CD4-positive, CD25-positive, alpha-beta regulatory T cell (primary cell): ENCODE results near the gene ZNF341. TPM values are rescaled to one million over a fixed set of nuclear protein-coding genes. Genes with fewer than 3 reads are reported as not detected.

Experiments used
- ATAC-seq, 2 donors: fragments of 150-1000 bp; cut with Tn5 transposase; one replicate each; pipeline ENCODE4 v1.10.0; 2021; ENCODE audit warnings: low read depth in 2 of 2, moderate number of reproducible peaks in 2 of 2, moderate library complexity in 1 of 2
- DNase-seq, 3 donors: peaks; one replicate each; pipeline versions ENCODE4 v3.0.0 to v3.0.0-alpha.2; 2012 to 2022; ENCODE audit warnings: mixed read lengths in 1 of 3
- H3K27ac ChIP-seq: one replicate; pipeline ENCODE4 v1.7.0; 2013; ENCODE audit warnings: mild to moderate bottlenecking, low read length; ENCODE audit not compliant: insufficient read depth, poor library complexity, severe bottlenecking
- H3K27me3 ChIP-seq: one replicate; pipeline ENCODE4 v1.7.0; 2013; ENCODE audit warnings: low read length; ENCODE audit not compliant: control insufficient read depth, insufficient read depth
- H3K36me3 ChIP-seq: one replicate; pipeline ENCODE4 v1.7.0; 2013; ENCODE audit warnings: mild to moderate bottlenecking, low read length, moderate library complexity; ENCODE audit not compliant: control insufficient read depth, insufficient read depth
- H3K4me1 ChIP-seq: 2 replicates; pipeline ENCODE4 v1.7.0; 2013; ENCODE audit warnings: mild to moderate bottlenecking, low read length; ENCODE audit not compliant: insufficient read depth, control insufficient read depth, poor library complexity, severe bottlenecking
- H3K4me3 ChIP-seq: one replicate; pipeline ENCODE4 v1.7.0; 2013; ENCODE audit warnings: low read depth, mild to moderate bottlenecking, low read length, moderate library complexity
- H3K9me3 ChIP-seq, 2 experiments: 1 replicate in 1 of 2; 2 replicates in 1 of 2; pipeline ENCODE4 v1.7.0; 2013; ENCODE audit warnings: low read length in 2 of 2, mild to moderate bottlenecking in 1 of 2, moderate library complexity in 1 of 2; ENCODE audit not compliant: control insufficient read depth in 2 of 2
- H3K27ac Mint-ChIP-seq, 3 donors: one replicate each; pipeline ENCODE4 v1.8.0; 2020 to 2022; ENCODE audit warnings: mild to moderate bottlenecking in 3 of 3, mixed read lengths in 3 of 3, moderate library complexity in 2 of 3
- H3K27me3 Mint-ChIP-seq: one replicate; pipeline ENCODE4 v1.8.0; 2022; ENCODE audit warnings: mild to moderate bottlenecking, mixed read lengths
- H3K36me3 Mint-ChIP-seq: one replicate; pipeline ENCODE4 v1.8.0; 2020; ENCODE audit warnings: mixed read lengths
- H3K4me1 Mint-ChIP-seq, 4 donors: one replicate each; pipeline ENCODE4 v1.8.0; 2020 to 2022; ENCODE audit warnings: mixed read lengths in 4 of 4, mild to moderate bottlenecking in 1 of 4
- H3K4me3 Mint-ChIP-seq, 4 donors: one replicate each; pipeline ENCODE4 v1.8.0; 2020 to 2022; ENCODE audit warnings: mild to moderate bottlenecking in 4 of 4, mixed read lengths in 4 of 4, moderate library complexity in 3 of 4
- H3K9me3 Mint-ChIP-seq, 7 donors: one replicate each; pipeline ENCODE4 v1.8.0; 2020 to 2022; ENCODE audit warnings: mixed read lengths in 7 of 7, mild to moderate bottlenecking in 3 of 7, moderate library complexity in 2 of 7
- polyA plus RNA-seq, 4 donors: library from polyadenylated mRNA; unstranded; fragments of 300-500 nt; fragmentation: Illumina TruSeq; gene quantifications; one replicate each; pipeline ENCODE4 v1.2.3, GENCODE V29; 2021
- total RNA-seq: library from RNA; stranded (reverse); gene quantifications from one replicate; pipeline ENCODE4 v1.2.3, GENCODE V29; 2022

ZNF341 gene
- total and polyA plus RNA-seq, 5 donors from 2014 or later = 0.89 to 4.6 (median 1.3) TPM

DNA sequence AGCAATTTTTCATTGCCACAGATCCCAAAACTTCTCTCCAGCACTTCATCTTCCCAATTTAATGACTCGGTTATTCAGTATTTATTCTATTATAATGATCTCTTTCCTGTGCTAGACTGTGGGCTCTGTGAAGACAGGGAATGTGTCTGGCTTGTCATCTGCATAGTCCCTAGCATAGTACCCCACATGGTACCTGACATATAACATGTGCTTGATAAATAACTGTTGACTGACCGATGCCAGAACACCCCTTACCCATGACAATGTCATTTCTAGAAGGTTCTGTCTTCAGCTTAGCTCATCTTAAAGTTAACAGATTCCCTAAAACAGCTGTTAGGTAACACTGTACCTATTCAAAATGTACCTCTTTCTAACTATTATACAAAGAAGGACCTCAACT is 15.3 kb upstream of the ZNF341 start:
- Histone ChIP-seq H3K27ac (no peak overlapping the region), H3K36me3 (peaks cover 19% of the 10 kb centered on the region), H3K9me3 (no peaks in the 10 kb centered on the region), H3K4me1 (peaks cover 12% of the 10 kb centered on the region), H3K27me3 (no peaks in the 10 kb centered on the region), H3K4me3 (no peak overlapping the region)
- Mint-ChIP-seq H3K9me3 (peaks cover 0 to 3% (median 0%) of the 10 kb centered on the region in 7 donors), H3K4me1 (peaks cover 4 to 37% (median 21%) of the 10 kb centered on the region in 4 donors), H3K4me3 (no peak overlapping the region), H3K27ac (no peak overlapping the region), H3K27me3 (no peaks in the 10 kb centered on the region), H3K36me3 (peaks cover 26% of the 10 kb centered on the region)
- ATAC-seq = no peak
- no peak for DNase-seq

DNA sequence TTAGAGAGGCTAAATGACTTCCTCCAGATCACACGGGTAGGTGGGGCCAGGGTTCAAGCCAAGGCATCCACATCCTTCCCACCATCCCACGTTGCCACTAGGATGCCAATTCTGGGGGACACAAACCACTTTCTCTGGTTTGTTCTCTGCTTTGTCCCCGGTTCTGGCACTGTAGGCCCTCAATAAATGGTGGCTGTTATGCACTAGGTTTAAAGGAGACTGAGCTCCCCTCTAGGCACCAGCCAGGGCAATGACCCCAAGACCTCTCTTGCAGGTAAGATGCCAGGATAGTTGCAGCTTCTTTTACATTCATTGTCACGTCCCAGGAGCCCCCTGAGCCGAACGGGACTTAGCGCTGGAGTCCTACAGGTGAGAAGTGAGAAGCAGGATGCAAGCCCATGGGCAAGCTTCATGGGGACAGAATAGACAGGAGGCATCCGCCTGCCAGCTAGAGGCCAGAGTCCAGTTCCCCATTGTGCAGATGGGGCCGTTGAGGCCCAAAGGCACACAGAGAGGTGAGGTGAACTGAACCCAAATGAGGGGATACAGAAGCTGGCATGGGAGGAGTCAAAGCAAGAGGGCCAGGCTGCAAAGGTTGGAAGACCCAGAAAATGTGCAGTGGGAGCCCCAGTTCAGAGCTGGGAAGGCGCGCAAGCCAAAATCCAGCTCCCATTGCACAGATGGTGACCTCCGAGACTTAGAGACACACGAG is 12.4 kb upstream of the ZNF341 start:
- Mint-ChIP-seq H3K27ac (peak overlapping the region; percentile 84 to 95 (median 87)), H3K4me3 (peak overlapping the region; percentile 76 to 91 (median 86)), H3K27me3 (no peaks in the 10 kb centered on the region), H3K4me1 (peaks cover 4 to 30% (median 19%) of the 10 kb centered on the region in 4 donors), H3K36me3 (peaks cover 8% of the 10 kb centered on the region), H3K9me3 (peaks cover 0 to 3% (median 0%) of the 10 kb centered on the region in 7 donors)
- H3K27me3 ChIP-seq = no peaks in the 10 kb centered on the region
- ATAC-seq (no peak), DNase-seq (no peak)
- H3K27ac ChIP-seq = peak overlapping the region; percentile 71
- peaks cover 12% of the 10 kb centered on the region for H3K4me1 ChIP-seq
- peak overlapping the region; percentile 86 for H3K4me3 ChIP-seq
- no peaks in the 10 kb centered on the region for H3K9me3 ChIP-seq
- H3K36me3 ChIP-seq = no peaks in the 10 kb centered on the region

DNA sequence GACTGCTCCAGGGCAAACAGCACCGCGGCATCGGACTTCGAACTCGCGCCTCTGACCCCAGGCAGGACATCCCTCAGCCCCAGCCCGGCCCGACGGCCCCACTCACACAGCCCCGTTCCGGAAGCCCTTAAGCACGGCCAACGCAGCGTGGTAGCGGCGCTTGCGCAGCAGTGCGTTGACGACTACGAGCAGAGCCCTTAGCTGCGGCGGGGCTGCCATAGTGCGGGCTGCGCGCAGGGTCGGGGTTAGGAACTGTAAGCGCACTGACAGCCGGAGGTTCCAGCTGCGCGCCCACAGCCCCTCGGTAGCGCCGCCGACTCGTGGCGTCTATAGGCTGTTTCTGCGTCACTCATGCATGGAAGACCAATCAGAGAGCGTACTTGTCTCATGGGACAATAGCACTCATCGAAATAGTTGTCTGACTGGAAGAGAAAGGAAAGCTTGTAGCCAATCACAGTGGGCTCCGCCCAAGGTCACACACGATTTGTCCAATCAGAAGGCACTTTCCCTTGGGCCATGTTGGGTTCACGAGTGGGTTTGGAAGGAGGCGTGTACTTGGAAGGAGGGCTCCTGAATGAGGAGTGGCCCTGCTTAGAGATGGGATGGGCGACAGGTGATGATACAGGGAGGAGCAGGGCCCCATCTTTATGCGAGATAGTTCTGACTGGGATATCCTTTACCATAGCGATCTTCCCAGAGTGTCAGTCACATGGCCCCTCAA is 11.6 kb upstream of the ZNF341 start, which contains the start of gene PXMP4:
Gene PXMP4 (minus strand): TSS at position 322 of the 721 bp plus-strand sequence. CDS start 103 bp downstream, at position 219.
- Mint-ChIP-seq H3K27me3 (no peaks in the 10 kb centered on the region), H3K9me3 (peaks cover 0 to 3% (median 0%) of the 10 kb centered on the region in 7 donors), H3K36me3 (peaks cover 8% of the 10 kb centered on the region), H3K4me1 (peaks cover 4 to 30% (median 19%) of the 10 kb centered on the region in 4 donors), H3K4me3 (peak within 1 kb of the TSS; percentile 81 to 92 (median 90)), H3K27ac (peak within 1 kb of the TSS; percentile 84 to 95 (median 87))
- Histone ChIP-seq H3K27me3 (no peaks in the 10 kb centered on the region), H3K4me3 (peak within 1 kb of the TSS; percentile 86), H3K4me1 (peaks cover 12% of the 10 kb centered on the region), H3K36me3 (no peaks in the 10 kb centered on the region), H3K9me3 (no peaks in the 10 kb centered on the region), H3K27ac (peak within 1 kb of the TSS; percentile 71)
- peak; percentile 98 for ATAC-seq
- peak; percentile 82 to 98 (median 94) for DNase-seq

DNA sequence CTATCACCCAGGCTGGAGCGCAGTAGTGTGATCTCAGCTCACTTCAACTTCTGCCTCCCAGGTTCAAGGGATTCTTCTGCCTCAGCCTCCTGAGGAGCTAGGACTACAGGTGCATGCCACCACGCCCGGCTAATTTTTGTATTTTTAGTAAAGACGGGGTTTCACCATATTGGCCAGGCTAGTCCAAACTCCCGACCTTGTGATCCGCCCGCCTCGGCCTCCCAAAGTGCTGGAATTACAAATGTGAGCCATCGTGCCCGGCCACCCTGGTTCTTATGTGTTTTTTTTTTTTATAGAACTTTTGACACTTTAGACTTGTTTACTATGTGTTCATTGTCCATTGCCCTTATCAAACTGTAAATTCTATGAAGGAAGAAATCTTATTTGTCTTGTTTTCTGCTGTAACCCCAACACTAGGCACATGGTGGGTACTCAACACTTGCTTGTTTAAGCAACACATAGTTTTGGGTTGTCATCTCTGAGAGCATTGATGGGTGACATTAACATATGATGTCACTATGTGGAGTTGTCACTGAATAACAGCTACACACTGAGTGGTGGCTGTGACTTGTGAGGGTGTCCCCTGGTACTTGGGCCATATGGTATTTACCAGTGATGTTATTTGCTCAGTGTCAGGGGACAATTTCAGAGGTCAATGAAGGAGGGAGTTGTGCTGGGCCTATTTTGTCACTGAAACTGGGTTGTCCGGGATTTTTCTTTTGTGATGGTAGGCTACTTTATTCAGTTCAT is 10.2 kb upstream of the ZNF341 start:
- Histone ChIP-seq H3K4me3 (no peak overlapping the region), H3K4me1 (peaks cover 12% of the 10 kb centered on the region), H3K36me3 (no peaks in the 10 kb centered on the region), H3K27ac (no peak overlapping the region), H3K9me3 (no peaks in the 10 kb centered on the region), H3K27me3 (no peaks in the 10 kb centered on the region)
- Mint-ChIP-seq H3K9me3 (peaks cover 0 to 3% (median 0%) of the 10 kb centered on the region in 7 donors), H3K27ac (peak overlapping the region in 2 of 3 donors; percentile 82 to 84), H3K4me1 (peaks cover 4 to 30% (median 13%) of the 10 kb centered on the region in 4 donors), H3K27me3 (no peaks in the 10 kb centered on the region), H3K4me3 (peak overlapping the region; percentile 31 to 92 (median 80)), H3K36me3 (peaks cover 3% of the 10 kb centered on the region)
- ATAC-seq = no peak
- no peak for DNase-seq

DNA sequence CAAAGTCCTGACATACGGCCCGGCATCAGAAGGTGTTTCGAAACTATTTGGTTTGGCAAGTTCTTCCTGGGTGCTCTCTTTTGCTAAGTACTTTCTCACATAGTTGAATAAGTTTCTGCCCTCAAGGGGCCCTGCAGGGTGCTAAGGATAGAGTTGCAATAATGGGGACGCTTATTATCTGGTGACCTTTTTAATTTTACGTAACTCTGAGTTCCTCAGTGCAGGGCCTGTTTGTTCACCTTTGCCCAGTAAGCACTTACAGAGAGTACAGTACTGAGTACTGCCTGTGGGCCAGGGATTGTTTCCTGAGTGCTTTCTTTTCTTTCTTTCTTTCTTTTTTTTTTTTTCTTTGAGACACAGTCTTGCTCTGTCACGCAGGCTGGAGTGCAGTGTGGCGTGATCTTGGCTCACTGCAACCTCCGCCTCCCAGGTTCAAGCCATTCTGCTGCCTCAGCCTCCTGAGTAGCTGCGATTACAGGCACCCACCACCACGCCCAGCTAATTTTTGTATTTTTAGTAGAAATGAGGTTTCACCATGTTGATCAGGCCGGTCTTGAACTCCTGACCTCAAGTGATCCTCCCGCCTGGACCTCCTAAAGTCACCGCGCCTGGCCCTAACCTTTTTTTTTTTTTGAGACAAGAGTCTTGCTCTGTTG is 7.2 kb upstream of the ZNF341 start:
- H3K4me1 Mint-ChIP-seq = peaks cover 4 to 12% (median 6%) of the 10 kb centered on the region in 4 donors
- DNase-seq (no peak), ATAC-seq (no peak)
- no peaks in the 10 kb centered on the region for H3K27me3 Mint-ChIP-seq
- H3K27me3 ChIP-seq = no peaks in the 10 kb centered on the region
- H3K4me1 ChIP-seq = peaks cover 4% of the 10 kb centered on the region
- no peak overlapping the region for H3K4me3 ChIP-seq
- no peaks in the 10 kb centered on the region for H3K9me3 ChIP-seq
- H3K4me3 Mint-ChIP-seq = no peak overlapping the region
- peak overlapping the region in 1 of 3 donors; percentile 32 for H3K27ac Mint-ChIP-seq
- H3K36me3 Mint-ChIP-seq = peaks cover 3% of the 10 kb centered on the region
- H3K27ac ChIP-seq = no peak overlapping the region
- no peaks in the 10 kb centered on the region for H3K36me3 ChIP-seq
- H3K9me3 Mint-ChIP-seq = peaks cover 0 to 3% (median 0%) of the 10 kb centered on the region in 7 donors

DNA sequence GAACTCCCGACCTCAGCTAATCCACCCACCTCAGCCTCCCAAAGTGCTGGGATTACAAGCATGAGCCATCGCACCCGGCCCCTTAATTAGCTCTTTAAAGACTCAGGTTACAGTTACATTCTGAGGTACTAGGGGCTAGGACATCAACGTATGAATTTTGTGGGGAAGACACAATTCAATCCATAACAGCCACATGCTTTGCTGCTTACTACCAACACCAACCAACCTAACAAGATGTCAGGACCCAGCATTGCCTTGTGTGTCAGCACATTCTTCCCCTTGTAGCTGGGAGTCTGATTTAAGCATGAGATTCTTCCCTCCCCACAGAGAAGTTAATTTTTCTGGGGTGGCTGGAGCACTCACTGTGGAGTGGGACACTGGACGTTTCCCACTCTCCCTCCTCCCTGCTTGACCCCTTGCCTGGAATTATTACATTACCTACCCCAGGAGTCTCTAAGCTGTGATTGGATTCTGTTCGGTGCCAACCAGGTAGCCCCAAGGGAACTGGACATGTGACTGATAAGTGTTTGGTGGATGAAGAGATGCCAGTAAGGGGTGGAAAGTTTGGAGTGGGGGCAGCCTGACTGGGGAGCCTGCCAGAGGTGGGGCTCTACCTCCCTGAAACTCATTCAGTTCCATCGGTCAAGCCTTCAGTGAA is 6.1 kb upstream of the ZNF341 start:
- Histone ChIP-seq H3K27me3 (no peaks in the 10 kb centered on the region), H3K27ac (no peak overlapping the region), H3K4me3 (no peak overlapping the region), H3K4me1 (no peaks in the 10 kb centered on the region), H3K36me3 (no peaks in the 10 kb centered on the region), H3K9me3 (no peaks in the 10 kb centered on the region)
- DNase-seq (no peak), ATAC-seq (no peak)
- Mint-ChIP-seq H3K9me3 (no peaks in the 10 kb centered on the region), H3K4me1 (peaks cover 0 to 4% (median 2%) of the 10 kb centered on the region in 4 donors), H3K27me3 (no peaks in the 10 kb centered on the region), H3K4me3 (peak overlapping the region in 1 of 4 donors; percentile 47), H3K36me3 (no peaks in the 10 kb centered on the region), H3K27ac (no peak overlapping the region)

- no peak for ATAC-seq
- Histone ChIP-seq H3K36me3 (no peaks in the 10 kb centered on the region), H3K4me1 (peaks cover 4% of the 10 kb centered on the region), H3K27ac (no peak overlapping the region), H3K27me3 (no peaks in the 10 kb centered on the region), H3K4me3 (no peak overlapping the region), H3K9me3 (no peaks in the 10 kb centered on the region)
- DNase-seq = no peak
- H3K9me3 Mint-ChIP-seq = peaks cover 0 to 2% (median 0%) of the 10 kb centered on the region in 7 donors
- H3K4me3 Mint-ChIP-seq = peak overlapping the region in 1 of 4 donors; percentile 44
- peaks cover 0 to 10% (median 0%) of the 10 kb centered on the region in 4 donors for H3K4me1 Mint-ChIP-seq
- no peaks in the 10 kb centered on the region for H3K36me3 Mint-ChIP-seq
- no peak overlapping the region for H3K27ac Mint-ChIP-seq
- H3K27me3 Mint-ChIP-seq = peaks cover 5% of the 10 kb centered on the region
Observed at GRCh38 chr20:33727115-33727479, 4.7 kb upstream of the ZNF341 start.
